Measurements from ENCODE around the gene XK.
"Not testable (repeated sequence)": the region's sequence is repeated elsewhere in the genome, so short reads cannot be mapped to it uniquely, and the experiment has no call there.

The XK gene, protein sequence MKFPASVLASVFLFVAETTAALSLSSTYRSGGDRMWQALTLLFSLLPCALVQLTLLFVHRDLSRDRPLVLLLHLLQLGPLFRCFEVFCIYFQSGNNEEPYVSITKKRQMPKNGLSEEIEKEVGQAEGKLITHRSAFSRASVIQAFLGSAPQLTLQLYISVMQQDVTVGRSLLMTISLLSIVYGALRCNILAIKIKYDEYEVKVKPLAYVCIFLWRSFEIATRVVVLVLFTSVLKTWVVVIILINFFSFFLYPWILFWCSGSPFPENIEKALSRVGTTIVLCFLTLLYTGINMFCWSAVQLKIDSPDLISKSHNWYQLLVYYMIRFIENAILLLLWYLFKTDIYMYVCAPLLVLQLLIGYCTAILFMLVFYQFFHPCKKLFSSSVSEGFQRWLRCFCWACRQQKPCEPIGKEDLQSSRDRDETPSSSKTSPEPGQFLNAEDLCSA

DNA sequence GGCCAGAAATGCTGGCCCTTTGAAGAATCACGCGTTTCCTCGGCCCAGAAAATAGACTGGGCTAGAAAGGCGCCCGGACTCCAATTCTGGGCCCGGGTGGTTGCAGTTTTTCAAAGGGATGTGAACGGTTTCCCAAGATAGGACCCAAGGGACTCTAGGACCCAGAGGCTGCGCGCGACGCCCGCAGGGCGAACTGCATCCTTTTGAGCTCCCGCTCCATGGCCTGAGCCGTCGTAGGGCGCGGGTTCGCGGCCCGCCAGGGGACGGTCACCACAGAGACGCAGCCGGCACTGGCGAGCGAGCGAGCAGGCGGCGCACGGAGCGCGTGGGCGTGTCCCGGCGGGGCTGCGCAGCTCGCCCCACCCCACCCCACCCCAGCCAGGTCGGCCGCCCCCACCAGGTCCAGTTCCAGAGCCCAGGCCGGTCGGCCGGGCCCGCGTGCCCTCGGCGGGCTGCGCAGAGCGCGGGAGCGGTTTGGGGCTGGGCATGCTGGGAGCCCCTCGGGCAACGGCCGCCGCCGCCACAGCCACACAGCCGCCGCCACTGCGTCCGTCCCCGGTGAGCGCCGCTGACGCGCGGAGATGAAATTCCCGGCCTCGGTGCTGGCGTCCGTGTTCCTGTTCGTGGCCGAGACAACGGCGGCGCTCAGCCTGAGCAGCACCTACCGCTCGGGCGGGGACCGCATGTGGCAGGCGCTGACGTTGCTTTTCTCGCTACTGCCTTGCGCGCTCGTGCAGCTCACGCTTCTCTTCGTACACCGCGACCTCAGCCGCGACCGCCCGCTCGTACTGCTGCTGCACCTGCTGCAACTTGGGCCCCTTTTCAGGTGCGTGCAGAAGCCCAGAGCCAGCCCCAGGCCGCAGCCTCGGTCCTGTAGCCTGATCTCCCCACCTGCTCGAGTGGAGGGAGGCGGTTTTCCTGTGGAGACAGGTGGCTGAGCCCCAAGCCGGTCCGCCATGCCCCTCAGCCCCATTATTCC, at the start of gene XK:
TSS of gene XK (plus strand) at position 411 of the 979 bp plus-strand sequence. CDS start at position 582, 171 bp downstream.
- Histone ChIP-seq H3K36me3 (ENCODE audit: insufficient read depth, low read length) (no peaks in the 10 kb centered on the region), H2AFZ (ENCODE audit: low read length, unreplicated experiment) (peak within 1 kb of the TSS; percentile 85), H3K4me1 (ENCODE audit: control insufficient read depth, insufficient read depth, low read length, unreplicated experiment) (peaks cover 6% of the 10 kb centered on the region), H3K27me3 (ENCODE audit: insufficient read depth, low read length) (no peaks in the 10 kb centered on the region), H3K27ac (ENCODE audit: low read depth, low read length) (no peak within 1 kb of the TSS), H3K4me3 (ENCODE audit: low read depth, low read length) (peak within 1 kb of the TSS; percentile 74), H3K79me2 (ENCODE audit: control insufficient read depth, insufficient read depth, low read length, unreplicated experiment) (no peaks in the 10 kb centered on the region)

DNA sequence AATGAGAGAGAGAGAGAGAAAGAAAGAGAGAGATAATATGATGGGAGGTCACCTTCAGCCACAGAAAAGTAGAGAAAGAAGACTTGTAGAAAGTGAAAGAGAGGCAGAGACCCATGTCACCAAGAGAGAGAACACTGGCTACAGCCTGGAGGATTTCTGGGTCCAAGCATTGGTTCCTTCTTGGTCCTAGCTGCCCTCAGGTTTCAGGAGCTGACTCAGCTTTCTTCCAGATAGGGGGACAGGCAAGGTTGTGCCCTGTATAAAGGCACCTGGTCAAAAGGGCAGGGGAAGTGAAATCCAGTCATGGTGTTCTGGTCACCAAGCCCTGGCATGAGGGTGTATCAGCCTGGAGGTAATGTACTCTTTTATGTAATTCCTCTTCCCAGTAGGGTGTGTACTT, 47.5 kb upstream of the XK start:
- Histone ChIP-seq H3K79me2 (ENCODE audit: control insufficient read depth, insufficient read depth, low read length, unreplicated experiment) (no peaks in the 10 kb centered on the region), H3K4me1 (ENCODE audit: control insufficient read depth, insufficient read depth, low read length, unreplicated experiment) (no peaks in the 10 kb centered on the region), H3K36me3 (ENCODE audit: insufficient read depth, low read length) (no peaks in the 10 kb centered on the region), H3K27ac (ENCODE audit: low read depth, low read length) (no peak overlapping the region), H3K4me3 (ENCODE audit: low read depth, low read length) (no peak overlapping the region), H3K27me3 (ENCODE audit: insufficient read depth, low read length) (no peaks in the 10 kb centered on the region), H2AFZ (ENCODE audit: low read length, unreplicated experiment) (no peak overlapping the region)

DNA sequence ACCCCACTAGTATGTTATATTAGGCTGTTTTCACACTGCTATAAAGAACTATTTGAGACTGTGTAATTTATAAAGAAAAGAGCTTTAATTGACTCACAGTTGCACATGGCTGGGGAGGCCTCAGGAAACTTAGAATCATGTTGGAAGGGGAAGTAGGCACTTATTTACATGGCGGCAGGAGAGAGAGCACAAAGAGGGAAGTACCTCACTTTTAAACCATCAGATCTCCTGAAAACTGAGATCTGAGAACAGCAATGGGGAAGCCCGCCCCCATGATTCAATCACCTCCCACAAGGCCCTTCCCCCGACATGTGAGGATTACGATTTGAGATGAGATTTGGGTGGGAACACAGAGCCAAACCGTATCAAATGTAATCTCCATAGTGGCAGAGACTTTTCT, 45.4 kb upstream of the XK start:
- no peak overlapping the region for H3K4me3 ChIP-seq (ENCODE audit: low read depth, low read length)
- H3K27ac ChIP-seq (ENCODE audit: low read depth, low read length), result no peak overlapping the region
- H2AFZ ChIP-seq (ENCODE audit: low read length, unreplicated experiment), result no peak overlapping the region
- no peaks in the 10 kb centered on the region for H3K27me3 ChIP-seq (ENCODE audit: insufficient read depth, low read length)
- no peaks in the 10 kb centered on the region for H3K4me1 ChIP-seq (ENCODE audit: control insufficient read depth, insufficient read depth, low read length, unreplicated experiment)
- no peaks in the 10 kb centered on the region for H3K36me3 ChIP-seq (ENCODE audit: insufficient read depth, low read length)
- H3K79me2 ChIP-seq (ENCODE audit: control insufficient read depth, insufficient read depth, low read length, unreplicated experiment), result no peaks in the 10 kb centered on the region

DNA sequence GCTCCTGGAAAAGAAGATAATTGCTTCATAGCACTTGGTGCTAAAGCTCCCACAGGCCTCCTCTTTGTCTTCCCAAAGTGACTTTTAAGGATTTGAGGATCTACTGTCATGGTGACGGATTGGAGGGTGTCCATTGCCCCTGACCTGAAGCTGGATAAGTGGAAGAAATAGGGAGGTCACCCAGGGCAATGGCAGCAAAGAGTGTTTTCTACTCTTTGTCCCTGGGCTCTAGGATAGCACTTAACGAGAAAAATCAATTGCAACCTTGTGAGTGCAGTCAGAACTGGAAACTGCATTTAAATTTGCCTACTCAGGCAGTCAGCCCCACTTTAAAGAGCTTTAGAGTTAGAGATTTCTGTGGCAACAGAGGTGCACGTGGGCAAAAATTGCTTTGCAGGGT, 43.7 kb upstream of the XK start:
- H2AFZ ChIP-seq (ENCODE audit: low read length, unreplicated experiment), result no peak overlapping the region
- no peaks in the 10 kb centered on the region for H3K36me3 ChIP-seq (ENCODE audit: insufficient read depth, low read length)
- no peaks in the 10 kb centered on the region for H3K4me1 ChIP-seq (ENCODE audit: control insufficient read depth, insufficient read depth, low read length, unreplicated experiment)
- no peak overlapping the region for H3K27ac ChIP-seq (ENCODE audit: low read depth, low read length)
- H3K79me2 ChIP-seq (ENCODE audit: control insufficient read depth, insufficient read depth, low read length, unreplicated experiment), result no peaks in the 10 kb centered on the region
- no peak overlapping the region for H3K4me3 ChIP-seq (ENCODE audit: low read depth, low read length)
- no peaks in the 10 kb centered on the region for H3K27me3 ChIP-seq (ENCODE audit: insufficient read depth, low read length)

DNA sequence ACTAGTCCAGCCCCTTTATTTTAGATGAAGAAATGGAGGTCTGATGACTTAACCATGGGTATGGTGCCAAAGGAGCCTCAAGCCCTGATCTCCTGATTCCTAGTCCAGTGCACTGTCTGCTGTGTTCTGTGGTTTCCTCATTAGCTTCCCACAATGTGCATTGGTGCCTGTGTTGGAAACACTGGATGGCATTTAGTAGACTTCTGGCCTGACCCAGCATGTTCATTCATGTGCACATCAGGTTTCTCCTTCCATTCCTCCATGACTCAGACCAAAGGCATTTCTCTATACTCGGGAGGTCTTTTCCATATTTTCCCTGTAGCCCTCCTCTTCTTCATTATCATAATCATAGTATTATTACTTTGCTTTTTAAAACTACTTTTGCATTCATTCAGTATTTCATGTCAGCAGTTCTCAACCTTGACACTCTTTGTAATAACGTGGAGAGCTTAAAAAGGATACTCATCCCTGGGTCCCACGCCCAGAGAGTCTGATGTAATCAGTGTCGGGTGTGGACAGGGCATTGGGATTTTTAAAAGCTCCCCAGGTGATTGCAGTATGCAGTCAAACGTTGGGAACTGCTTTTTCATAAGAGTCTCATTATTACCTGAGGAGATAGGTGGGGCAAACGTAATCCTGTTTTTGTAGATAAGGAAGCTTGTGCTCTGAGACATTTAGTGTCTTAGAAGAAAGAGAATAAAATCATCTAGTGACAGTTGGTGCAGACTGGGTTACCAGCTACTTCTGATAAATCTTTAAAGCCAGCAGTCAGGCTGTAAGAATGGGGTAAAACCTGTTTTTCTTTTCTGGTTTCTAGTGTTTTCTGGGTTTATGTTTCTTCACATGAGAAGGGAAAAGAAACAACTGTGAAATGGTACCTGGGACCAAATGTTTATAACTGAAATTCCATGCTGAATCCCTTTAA, 40.9 kb upstream of the XK start:
- Histone ChIP-seq H3K27ac (ENCODE audit: low read depth, low read length) (no peak overlapping the region), H3K4me1 (ENCODE audit: control insufficient read depth, insufficient read depth, low read length, unreplicated experiment) (no peaks in the 10 kb centered on the region), H3K27me3 (ENCODE audit: insufficient read depth, low read length) (no peaks in the 10 kb centered on the region), H2AFZ (ENCODE audit: low read length, unreplicated experiment) (no peak overlapping the region), H3K36me3 (ENCODE audit: insufficient read depth, low read length) (no peaks in the 10 kb centered on the region), H3K4me3 (ENCODE audit: low read depth, low read length) (no peak overlapping the region), H3K79me2 (ENCODE audit: control insufficient read depth, insufficient read depth, low read length, unreplicated experiment) (no peaks in the 10 kb centered on the region)

DNA sequence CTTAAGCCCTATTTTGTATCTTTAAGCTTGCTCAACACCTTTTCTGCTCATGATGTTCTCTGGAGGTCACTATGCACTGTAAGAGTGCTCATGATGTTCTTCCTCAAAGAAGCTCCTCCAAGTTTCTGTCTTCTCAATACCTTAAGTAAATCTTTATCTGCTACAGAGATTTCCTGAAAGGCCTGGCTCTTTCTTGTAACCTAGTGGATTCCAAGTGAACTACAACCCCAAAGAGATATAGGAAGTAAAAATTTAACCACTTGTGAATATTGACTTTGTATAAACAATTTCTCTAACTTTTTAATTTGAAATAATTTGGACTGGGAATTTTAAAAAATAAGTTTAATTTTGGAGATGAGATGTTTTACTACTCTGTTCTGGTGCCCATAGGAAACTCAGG, 39.3 kb upstream of the XK start:
- Histone ChIP-seq H3K79me2 (ENCODE audit: control insufficient read depth, insufficient read depth, low read length, unreplicated experiment) (no peaks in the 10 kb centered on the region), H3K27me3 (ENCODE audit: insufficient read depth, low read length) (no peaks in the 10 kb centered on the region), H3K36me3 (ENCODE audit: insufficient read depth, low read length) (no peaks in the 10 kb centered on the region), H3K4me1 (ENCODE audit: control insufficient read depth, insufficient read depth, low read length, unreplicated experiment) (no peaks in the 10 kb centered on the region), H3K27ac (ENCODE audit: low read depth, low read length) (no peak overlapping the region), H3K4me3 (ENCODE audit: low read depth, low read length) (no peak overlapping the region), H2AFZ (ENCODE audit: low read length, unreplicated experiment) (no peak overlapping the region)

DNA sequence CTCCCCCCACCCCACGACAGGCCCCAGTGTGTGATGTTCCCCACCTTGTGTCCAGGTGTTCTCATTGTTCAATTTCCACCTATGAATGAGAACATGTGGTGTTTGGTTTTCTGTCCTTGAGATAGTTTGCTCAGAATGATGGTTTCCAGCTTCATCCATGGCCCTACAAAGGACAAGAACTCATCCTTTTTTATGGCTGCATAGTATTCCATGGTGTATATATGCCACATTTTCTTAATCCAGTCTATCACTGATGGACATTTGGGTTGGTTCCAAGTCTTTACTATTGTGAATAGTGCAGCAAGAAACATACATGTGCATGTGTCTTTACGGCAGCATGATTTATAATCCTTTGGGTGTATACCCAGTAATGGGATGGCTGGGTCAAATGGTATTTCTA, 34.7 kb upstream of the XK start:
- H3K79me2 ChIP-seq (ENCODE audit: control insufficient read depth, insufficient read depth, low read length, unreplicated experiment); H3K36me3 ChIP-seq (ENCODE audit: insufficient read depth, low read length); H3K27me3 ChIP-seq (ENCODE audit: insufficient read depth, low read length); H3K27ac ChIP-seq (ENCODE audit: low read depth, low read length); H3K4me3 ChIP-seq (ENCODE audit: low read depth, low read length); H3K4me1 ChIP-seq (ENCODE audit: control insufficient read depth, insufficient read depth, low read length, unreplicated experiment); H2AFZ ChIP-seq (ENCODE audit: low read length, unreplicated experiment): not testable (repeated sequence)

DNA sequence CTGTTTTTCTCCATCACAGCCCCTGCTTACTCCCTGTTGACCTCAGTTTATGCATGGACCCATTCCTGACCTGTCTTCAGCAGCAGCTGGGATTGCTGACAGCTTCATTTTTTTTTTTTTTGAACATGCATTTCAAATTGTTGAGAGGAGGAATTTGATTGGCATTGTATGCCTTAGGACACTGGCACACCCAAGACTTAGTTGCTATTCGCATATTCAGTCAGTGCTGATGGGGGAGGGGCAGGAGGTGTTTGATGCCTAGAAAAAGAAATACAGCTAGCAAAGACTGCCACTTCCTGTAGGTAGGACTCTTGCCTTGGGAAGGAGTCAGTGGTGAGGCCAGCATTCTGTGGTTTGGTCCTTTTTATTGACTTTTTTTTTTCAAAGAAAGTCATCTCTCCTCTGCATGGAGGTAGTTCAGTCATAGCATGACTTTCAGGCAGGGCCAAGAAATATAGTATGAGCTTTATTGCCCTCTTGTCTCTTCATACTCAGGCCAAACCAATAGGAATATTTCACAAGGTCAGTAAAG, 33.6 kb upstream of the XK start:
- Histone ChIP-seq H3K27me3 (ENCODE audit: insufficient read depth, low read length) (peaks cover 3% of the 10 kb centered on the region; the same call in 1 of the 2 replicates), H3K79me2 (ENCODE audit: control insufficient read depth, insufficient read depth, low read length, unreplicated experiment) (no peaks in the 10 kb centered on the region), H3K4me1 (ENCODE audit: control insufficient read depth, insufficient read depth, low read length, unreplicated experiment) (no peaks in the 10 kb centered on the region), H3K27ac (ENCODE audit: low read depth, low read length) (no peak overlapping the region), H3K4me3 (ENCODE audit: low read depth, low read length) (no peak overlapping the region), H3K36me3 (ENCODE audit: insufficient read depth, low read length) (no peaks in the 10 kb centered on the region), H2AFZ (ENCODE audit: low read length, unreplicated experiment) (no peak overlapping the region)

DNA sequence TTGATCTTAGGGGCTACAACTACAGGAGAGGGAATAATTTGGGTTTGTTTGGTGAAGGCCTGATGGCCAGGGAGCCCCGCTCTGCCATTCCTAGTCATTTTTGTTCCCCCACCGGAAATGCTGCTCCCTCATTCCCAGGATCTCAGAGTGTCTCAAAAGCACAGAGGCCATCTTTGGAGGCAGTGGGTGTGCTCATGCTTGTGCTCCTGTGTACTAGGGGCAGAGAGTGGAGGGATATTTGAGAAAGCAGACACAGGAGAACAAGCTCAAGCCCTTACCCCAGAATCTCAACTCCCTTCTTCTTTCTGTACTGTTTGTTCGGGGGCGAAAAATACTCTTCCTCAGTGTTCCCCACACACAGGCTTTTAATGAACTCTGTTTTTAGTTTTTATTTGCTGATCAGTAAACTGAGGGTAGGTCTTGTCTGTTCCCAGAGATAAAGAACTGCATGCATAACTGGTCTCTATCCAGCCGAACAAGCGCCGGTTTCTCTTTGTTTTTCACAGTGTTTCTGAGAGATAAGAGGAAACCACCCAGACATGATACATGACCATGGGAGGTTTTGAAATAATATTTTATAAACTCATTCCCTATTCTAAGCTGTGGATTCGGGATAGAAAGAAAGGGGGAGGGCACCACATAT, 32.9 kb upstream of the XK start:
- H3K4me3 ChIP-seq (ENCODE audit: low read depth, low read length), result no peak overlapping the region
- peaks cover 3% of the 10 kb centered on the region; the same call in 1 of the 2 replicates for H3K27me3 ChIP-seq (ENCODE audit: insufficient read depth, low read length)
- no peak overlapping the region for H3K27ac ChIP-seq (ENCODE audit: low read depth, low read length)
- no peak overlapping the region for H2AFZ ChIP-seq (ENCODE audit: low read length, unreplicated experiment)
- H3K4me1 ChIP-seq (ENCODE audit: control insufficient read depth, insufficient read depth, low read length, unreplicated experiment), result no peaks in the 10 kb centered on the region
- no peaks in the 10 kb centered on the region for H3K36me3 ChIP-seq (ENCODE audit: insufficient read depth, low read length)
- H3K79me2 ChIP-seq (ENCODE audit: control insufficient read depth, insufficient read depth, low read length, unreplicated experiment), result no peaks in the 10 kb centered on the region
